Small intestine (tissue), 7 donors: ENCODE data around the gene SLC6A4. TPM values are rescaled to one million over a fixed set of nuclear protein-coding genes. Genes with fewer than 3 reads are reported as not detected.

ENCODE experiments used
- DNase-seq, 2 donors: peaks; one replicate each; pipeline versions ENCODE4 v3.0.0 to v3.0.0-alpha.2; 2013
- FAIRE-seq: peaks from 2 replicates; lab custom pipeline; 2012; peaks lifted over from hg19 to GRCh38; lab: Jason Lieb, UNC
- H3K27ac ChIP-seq, 3 donors: one replicate each; pipeline ENCODE4 v1.5.1; 2013; ENCODE audit warnings: low read length in 2 of 3, mild to moderate bottlenecking in 2 of 3, control low read depth in 1 of 3, inconsistent platforms in 1 of 3, low read depth in 1 of 3, moderate library complexity in 1 of 3
- H3K27me3 ChIP-seq, 3 donors: one replicate each; pipeline ENCODE4 v1.6.1; 2013; ENCODE audit warnings: low read length in 3 of 3, inconsistent platforms in 1 of 3; ENCODE audit not compliant: control insufficient read depth in 3 of 3, insufficient read depth in 3 of 3
- H3K36me3 ChIP-seq, 3 donors: one replicate each; pipeline ENCODE4 v1.6.1; 2013; ENCODE audit warnings: low read length in 3 of 3, inconsistent platforms in 1 of 3, low read depth in 1 of 3, mild to moderate bottlenecking in 1 of 3, moderate library complexity in 1 of 3; ENCODE audit not compliant: control insufficient read depth in 3 of 3, insufficient read depth in 2 of 3
- H3K4me1 ChIP-seq, 3 donors: one replicate each; pipeline ENCODE4 v1.6.1; 2013; ENCODE audit warnings: low read length in 2 of 3, inconsistent platforms in 1 of 3, low read depth in 1 of 3, mild to moderate bottlenecking in 1 of 3, moderate library complexity in 1 of 3; ENCODE audit not compliant: control insufficient read depth in 3 of 3, insufficient read depth in 2 of 3
- H3K4me3 ChIP-seq, 3 donors: one replicate each; pipeline ENCODE4 v1.5.1; 2013; ENCODE audit warnings: low read length in 3 of 3, control low read depth in 1 of 3, inconsistent platforms in 1 of 3, low read depth in 1 of 3, mild to moderate bottlenecking in 1 of 3, moderate library complexity in 1 of 3
- H3K9me3 ChIP-seq, 2 donors: one replicate each; pipeline ENCODE4 v1.6.1; 2013; ENCODE audit warnings: low read depth in 1 of 2, low read length in 1 of 2; ENCODE audit not compliant: control insufficient read depth in 2 of 2, insufficient read depth in 1 of 2
- WGBS, 3 donors: extraction: QIAGEN DNeasy Blood & Tissue Kit; methylation state at CpG; one replicate each; pipeline ENCODE4 v1.1.7; 2013; 5-methylcytosine and 5-hydroxymethylcytosine counted together
- polyA plus RNA-seq, 4 donors: library from polyadenylated mRNA; stranded (reverse) in 3 of 4; unstranded in 1 of 4; fragments of 200-250 nt in 3 of 4; fragments of 120-200 nt in 1 of 4; gene quantifications; one replicate each; pipeline versions ENCODE4 v1.2.1 to v1.2.3, GENCODE V29; 2013
- donor health status: healthy with polysubstance abuse.
- donor health status: control.
- donor health status: control.
- donor health status: Bipolar disorder and iron deficiency.
- donor health status: healthy.

The SLC6A4 gene
- polyA plus RNA-seq, 4 donors = 2.9 to 26.0 (median 4.6) TPM

DNA sequence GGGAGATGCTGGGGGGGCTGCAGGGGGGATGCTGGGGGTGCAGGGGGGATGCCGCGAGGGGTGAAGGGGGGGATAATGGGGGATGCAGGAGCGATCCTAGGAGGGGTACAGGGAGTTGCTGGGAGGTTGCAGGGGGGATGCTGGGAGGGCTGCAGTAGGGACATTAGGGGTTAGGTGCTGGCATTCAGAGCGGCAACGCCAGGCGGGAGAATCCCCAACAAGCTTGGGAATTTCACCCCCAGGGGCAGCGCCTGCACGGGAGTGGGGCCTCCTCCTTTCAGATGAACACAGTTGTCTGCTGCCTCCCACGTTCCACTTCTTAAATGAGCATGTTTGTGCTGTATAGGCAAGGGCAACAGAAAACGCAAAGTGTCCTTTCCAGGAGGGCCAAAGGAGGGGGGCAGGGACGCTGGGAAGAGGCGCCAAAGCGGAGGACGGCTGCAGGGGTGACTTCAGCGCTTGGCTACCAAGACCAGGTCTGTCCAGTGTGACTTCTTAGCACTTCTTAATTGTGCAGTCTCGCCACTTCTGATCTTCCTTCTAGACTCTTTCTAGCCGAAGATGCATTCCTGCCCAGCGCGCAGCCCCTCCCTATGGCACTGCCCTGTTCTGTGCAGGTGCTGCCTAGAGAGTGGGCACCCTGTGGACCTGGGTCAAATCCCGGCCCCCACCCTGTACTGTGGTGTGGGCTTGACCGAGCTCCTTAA is 2.0 kb upstream of the SLC6A4 start:
- FAIRE-seq = no peak
- peaks cover 0 to 52% (median 22%) of the 10 kb centered on the region in 3 donors for H3K27me3 ChIP-seq
- 25 to 39% (median 31%) methylated on average over 19 to 21 of the region's 21 CpGs for WGBS, 3 donors

GRCh38 chr17:30236766-30237165 is 1.3 kb upstream of the SLC6A4 start:
- no peaks in the 10 kb centered on the region for H3K9me3 ChIP-seq
- H3K27ac ChIP-seq = no peak overlapping the region
- 3 to 7% (median 6%) methylated on average over 20 of the region's 20 CpGs for WGBS, 3 donors
- peaks cover 0 to 30% (median 3%) of the 10 kb centered on the region in 3 donors for H3K4me1 ChIP-seq
- H3K27me3 ChIP-seq = peaks cover 0 to 54% (median 23%) of the 10 kb centered on the region in 3 donors
- no peaks in the 10 kb centered on the region for H3K36me3 ChIP-seq
- DNase-seq (peak; percentile 60 to 69), FAIRE-seq (no peak)
- peak overlapping the region in 2 of 3 donors; percentile 17 to 27 for H3K4me3 ChIP-seq

More for the DNA sequence above, 2.0 kb upstream of the SLC6A4 start:
- Histone ChIP-seq H3K4me3 (no peak overlapping the region), H3K36me3 (no peaks in the 10 kb centered on the region), H3K9me3 (no peaks in the 10 kb centered on the region), H3K4me1 (peaks cover 0 to 30% (median 3%) of the 10 kb centered on the region in 3 donors), H3K27ac (no peak overlapping the region)
- DNase-seq = no peak

DNA sequence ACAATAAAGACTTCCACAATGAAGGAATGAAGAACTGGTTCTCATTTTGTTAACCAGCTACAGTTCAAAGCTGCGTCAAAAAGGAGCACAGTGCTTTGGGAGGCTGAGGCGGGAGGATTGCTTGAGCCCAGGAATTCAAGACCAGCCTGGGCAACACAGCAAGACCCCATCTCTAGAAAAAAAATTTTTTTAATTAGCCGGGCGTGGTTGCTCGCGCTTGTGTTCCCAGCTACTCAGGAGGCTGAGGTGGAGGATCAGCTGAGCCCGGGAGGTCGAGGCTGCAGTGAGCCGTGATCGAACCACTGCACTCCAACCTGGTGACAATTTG is 764 bp upstream of the SLC6A4 start:
- no peak overlapping the region for H3K27ac ChIP-seq
- no peaks in the 10 kb centered on the region for H3K9me3 ChIP-seq
- FAIRE-seq (no peak), DNase-seq (no peak)
- no peaks in the 10 kb centered on the region for H3K36me3 ChIP-seq
- H3K27me3 ChIP-seq = peaks cover 0 to 54% (median 25%) of the 10 kb centered on the region in 3 donors
- WGBS, 3 donors = 36 to 60% (median 44%) methylated on average over 10 of the region's 10 CpGs
- H3K4me3 ChIP-seq = peak overlapping the region in 2 of 3 donors; percentile 39 to 47
- peaks cover 0 to 30% (median 3%) of the 10 kb centered on the region in 3 donors for H3K4me1 ChIP-seq

- H3K4me3 ChIP-seq = peak overlapping the region in 2 of 3 donors; percentile 26 to 47
- no peak for FAIRE-seq
- peaks cover 0 to 54% (median 25%) of the 10 kb centered on the region in 3 donors for H3K27me3 ChIP-seq
- peaks cover 0 to 30% (median 3%) of the 10 kb centered on the region in 3 donors for H3K4me1 ChIP-seq
- no peak overlapping the region for H3K27ac ChIP-seq
- peak in 1 of 2 donors; percentile 40 for DNase-seq
- H3K9me3 ChIP-seq = no peaks in the 10 kb centered on the region
- H3K36me3 ChIP-seq = no peaks in the 10 kb centered on the region
- 18 to 25% (median 22%) methylated on average over 12 of the region's 12 CpGs for WGBS, 3 donors
Measured at GRCh38 chr17:30234964-30235363, 533 bp downstream of the SLC6A4 start.

DNA sequence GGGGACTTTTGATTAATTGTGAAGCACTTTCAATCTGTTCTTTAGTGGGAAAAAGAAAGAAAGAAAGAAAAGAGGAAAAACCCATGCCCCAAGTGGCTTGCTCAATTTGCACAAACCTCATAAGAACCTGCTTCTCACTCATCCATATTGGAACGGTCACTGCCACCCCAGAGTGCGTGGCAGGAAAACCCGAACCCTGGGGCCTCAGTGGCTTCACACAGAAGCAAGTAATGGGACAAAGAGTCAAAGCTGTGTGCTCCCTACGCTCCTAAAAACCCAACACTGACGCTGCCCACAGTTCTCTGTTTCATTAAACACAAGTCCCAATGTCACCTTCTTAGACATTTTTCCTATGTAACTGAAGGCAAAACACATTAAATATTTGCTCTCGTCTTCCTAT is 1.2 kb downstream of the SLC6A4 start:
- H3K36me3 ChIP-seq = no peaks in the 10 kb centered on the region
- DNase-seq (no peak), FAIRE-seq (no peak)
- peaks cover 0 to 54% (median 25%) of the 10 kb centered on the region in 3 donors for H3K27me3 ChIP-seq
- peaks cover 0 to 32% (median 3%) of the 10 kb centered on the region in 3 donors for H3K4me1 ChIP-seq
- 86 to 90% (median 89%) methylated on average over 6 of the region's 6 CpGs for WGBS, 3 donors
- no peak overlapping the region for H3K27ac ChIP-seq
- H3K4me3 ChIP-seq = no peak overlapping the region
- H3K9me3 ChIP-seq = no peaks in the 10 kb centered on the region

DNA sequence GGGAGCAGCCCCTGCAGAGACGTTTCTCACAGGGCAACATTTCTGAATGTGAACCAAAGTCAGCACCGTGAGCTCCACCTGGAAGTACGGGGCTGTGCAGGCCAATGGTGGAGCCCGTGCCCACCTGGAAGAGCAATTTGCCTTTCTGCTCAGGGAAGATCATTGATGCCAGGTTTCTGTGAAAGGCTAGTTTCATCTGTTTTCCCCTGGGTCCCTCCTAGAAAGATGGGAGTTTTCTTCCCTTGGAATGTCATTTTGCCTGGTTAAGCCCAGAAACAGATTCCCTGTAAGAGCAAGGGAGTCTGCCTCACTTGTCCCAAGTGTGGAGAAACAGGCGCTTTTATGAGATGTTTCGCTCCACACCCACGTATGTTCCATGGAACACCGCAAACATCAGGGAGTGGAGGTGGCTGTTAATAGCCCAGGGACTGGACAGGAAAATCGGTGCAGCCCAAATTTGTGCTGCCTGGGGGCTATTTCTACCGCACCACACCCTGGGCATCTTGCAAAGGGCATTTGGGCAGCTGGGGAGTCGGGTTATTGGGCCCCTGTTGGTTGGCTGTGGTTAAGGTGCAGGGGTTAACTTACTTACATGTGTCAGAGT is 2.6 kb downstream of the SLC6A4 start:
- 73 to 75% (median 74%) methylated on average over 11 of the region's 11 CpGs for WGBS, 3 donors
- DNase-seq = no peak
- Histone ChIP-seq H3K36me3 (no peaks in the 10 kb centered on the region), H3K27ac (no peak overlapping the region), H3K27me3 (peaks cover 0 to 45% (median 19%) of the 10 kb centered on the region in 3 donors), H3K4me1 (peaks cover 3 to 36% (median 3%) of the 10 kb centered on the region in 3 donors), H3K9me3 (no peaks in the 10 kb centered on the region), H3K4me3 (no peak overlapping the region)
- no peak for FAIRE-seq

DNA sequence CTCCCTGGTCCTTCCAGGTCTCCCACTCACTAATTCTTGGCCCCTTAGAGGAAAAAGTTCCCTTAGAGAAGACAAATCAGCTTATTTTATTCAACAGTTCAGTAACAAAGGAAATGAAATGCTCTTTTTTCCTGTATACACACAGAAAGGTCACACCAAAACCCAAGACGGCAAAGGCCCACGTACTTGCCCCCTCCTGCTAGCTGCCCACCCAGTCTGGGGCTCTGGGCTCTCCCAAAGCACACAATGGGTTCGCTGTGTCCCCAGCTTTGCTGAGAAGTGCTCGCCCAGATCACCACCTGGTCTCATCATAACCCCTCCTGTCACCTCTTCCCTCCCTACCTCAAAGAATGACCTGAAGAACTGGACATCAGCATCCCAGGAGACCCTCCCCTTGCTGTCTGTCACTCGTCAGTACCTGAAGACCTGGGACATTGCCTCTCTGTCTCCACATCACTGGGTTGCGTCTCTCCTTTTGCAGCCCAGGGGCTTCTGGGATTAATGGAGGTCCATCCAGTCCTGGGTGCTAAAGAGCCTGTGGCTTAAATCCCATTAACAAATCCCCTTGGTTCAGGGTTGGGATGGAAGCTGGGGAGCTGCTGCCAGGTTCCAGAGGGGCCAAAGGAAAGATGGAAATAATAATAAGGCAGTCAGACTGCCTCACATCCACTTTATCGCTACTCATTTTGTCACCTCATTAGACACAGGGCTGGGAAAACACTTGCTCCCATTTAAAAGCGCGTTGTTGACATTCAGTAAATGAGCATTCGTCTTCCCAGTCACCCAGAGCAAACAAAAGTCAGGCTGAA is 3.3 kb downstream of the SLC6A4 start:
- no peak overlapping the region for H3K4me3 ChIP-seq

GRCh38 chr17:30230596-30231125 is 4.8 kb downstream of the SLC6A4 start:
- DNase-seq = no peak
- H3K36me3 ChIP-seq = no peaks in the 10 kb centered on the region
- peaks cover 0 to 28% (median 3%) of the 10 kb centered on the region in 3 donors for H3K4me1 ChIP-seq
- no peak overlapping the region for H3K27ac ChIP-seq
- no peak for FAIRE-seq
- 80 to 89% (median 85%) methylated on average over 7 of the region's 7 CpGs for WGBS, 3 donors
- no peak overlapping the region for H3K4me3 ChIP-seq
- peaks cover 0 to 26% (median 7%) of the 10 kb centered on the region in 3 donors for H3K27me3 ChIP-seq
- H3K9me3 ChIP-seq = no peaks in the 10 kb centered on the region

More for the DNA sequence above, 3.3 kb downstream of the SLC6A4 start:
- DNase-seq (no peak), FAIRE-seq (no peak)
- Histone ChIP-seq H3K27ac (no peak overlapping the region), H3K4me1 (peaks cover 3 to 29% (median 3%) of the 10 kb centered on the region in 3 donors), H3K27me3 (peaks cover 0 to 38% (median 13%) of the 10 kb centered on the region in 3 donors), H3K9me3 (no peaks in the 10 kb centered on the region), H3K36me3 (no peaks in the 10 kb centered on the region)
- WGBS, 3 donors = 77 to 86% (median 84%) methylated on average over 10 of the region's 10 CpGs
